ENCODE results near the gene SIGMAR1.
A peak's percentile ranks its signal among the peaks of the same experiment; 100 is the strongest.

SIGMAR1 gene

DNA sequence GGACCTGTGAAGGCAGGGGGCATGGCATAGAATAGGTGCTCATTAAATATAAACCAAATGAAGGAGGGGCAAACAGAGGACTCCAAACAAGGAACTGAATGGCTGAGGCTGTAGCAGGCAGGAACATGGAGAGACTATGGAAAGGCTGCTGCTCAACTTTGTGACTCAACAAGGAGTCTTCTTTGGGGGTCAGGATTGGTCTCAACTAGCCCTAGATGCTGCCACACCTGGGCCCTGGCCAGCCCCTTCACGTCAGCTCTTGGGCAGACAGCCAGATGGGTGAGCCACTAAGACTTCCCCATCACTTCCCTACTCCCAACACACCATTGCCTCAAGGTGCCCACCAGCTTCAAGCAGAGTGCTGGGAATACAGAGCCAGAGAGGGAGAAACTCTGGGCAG, 36.7 kb downstream of the SIGMAR1 start:
- DNase-seq, result no peak

- DNase-seq, result no peak
Observed at GRCh38 chr9:34599546-34599945, 38.0 kb downstream of the SIGMAR1 start.

DNA sequence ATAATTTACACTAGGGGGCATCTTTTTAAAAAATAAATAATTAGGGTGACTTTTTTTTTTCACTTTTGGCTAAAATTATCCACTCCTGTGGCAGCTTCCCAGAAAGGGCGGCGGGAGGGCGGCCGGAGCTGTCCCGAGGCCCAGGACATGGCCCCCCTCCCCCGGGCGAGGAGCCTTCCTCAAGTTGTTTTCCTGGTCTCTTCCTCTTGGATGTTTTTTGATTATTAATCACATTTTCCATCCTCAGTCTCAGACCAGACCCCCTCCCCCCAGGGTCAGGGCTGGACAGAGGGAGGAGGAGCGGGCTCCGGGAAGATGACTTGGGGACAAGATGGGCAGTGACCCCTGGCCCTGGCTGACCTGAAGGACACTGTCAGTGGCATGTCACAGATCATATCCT, 43.4 kb downstream of the SIGMAR1 start:
- DNase-seq, result no peak

- DNase-seq, result peak; percentile 43
Observed at GRCh38 chr9:34592895-34593601, 44.5 kb downstream of the SIGMAR1 start.

DNA sequence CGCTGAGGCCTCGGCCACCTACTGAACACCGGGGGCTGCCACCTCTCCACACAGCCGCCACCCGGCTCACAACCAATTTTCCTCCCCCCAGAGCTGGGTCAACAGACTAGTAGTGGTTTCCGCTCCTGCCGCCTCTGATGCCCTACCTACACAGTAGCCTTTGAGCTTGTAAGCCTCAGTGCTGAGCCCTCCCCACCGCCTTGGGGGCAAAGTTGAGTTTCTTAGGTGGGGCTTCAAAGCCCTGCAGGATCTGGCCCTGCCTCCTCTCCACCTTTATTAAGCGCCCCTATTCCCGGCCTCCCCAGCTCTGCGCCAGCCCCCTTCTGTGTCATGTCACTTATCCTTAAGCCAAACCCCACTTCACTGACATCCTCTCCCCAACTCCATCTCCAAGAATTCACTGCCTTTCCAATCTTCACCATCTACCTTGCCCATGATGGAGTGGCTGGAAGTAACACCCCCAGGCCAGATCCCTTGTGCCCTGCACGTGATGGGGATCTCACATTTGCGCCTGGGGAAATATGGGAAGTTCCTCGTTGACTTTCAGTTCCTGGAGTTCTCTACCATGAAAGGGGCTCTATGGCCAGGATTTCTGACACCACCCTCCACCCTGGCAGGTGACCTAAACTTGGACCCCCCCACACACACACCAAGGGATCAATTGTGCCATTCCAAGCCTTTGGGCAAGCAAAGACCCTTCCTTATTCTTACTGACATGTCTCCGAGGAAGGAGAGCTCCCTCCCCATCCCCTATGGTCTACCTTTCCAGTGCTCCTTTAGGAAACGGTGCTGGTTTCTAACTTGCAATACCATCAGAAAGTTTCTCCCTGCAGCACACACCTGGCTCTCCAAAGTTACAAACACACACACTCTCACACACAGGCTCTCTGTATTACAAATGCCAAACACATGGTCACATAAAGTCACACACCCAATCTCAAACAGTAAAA, 45.4 kb downstream of the SIGMAR1 start:
- DNase-seq, result no peak

- DNase-seq, result peak; percentile 82
Observed at GRCh38 chr9:34591248-34591916, 46.2 kb downstream of the SIGMAR1 start.

DNA sequence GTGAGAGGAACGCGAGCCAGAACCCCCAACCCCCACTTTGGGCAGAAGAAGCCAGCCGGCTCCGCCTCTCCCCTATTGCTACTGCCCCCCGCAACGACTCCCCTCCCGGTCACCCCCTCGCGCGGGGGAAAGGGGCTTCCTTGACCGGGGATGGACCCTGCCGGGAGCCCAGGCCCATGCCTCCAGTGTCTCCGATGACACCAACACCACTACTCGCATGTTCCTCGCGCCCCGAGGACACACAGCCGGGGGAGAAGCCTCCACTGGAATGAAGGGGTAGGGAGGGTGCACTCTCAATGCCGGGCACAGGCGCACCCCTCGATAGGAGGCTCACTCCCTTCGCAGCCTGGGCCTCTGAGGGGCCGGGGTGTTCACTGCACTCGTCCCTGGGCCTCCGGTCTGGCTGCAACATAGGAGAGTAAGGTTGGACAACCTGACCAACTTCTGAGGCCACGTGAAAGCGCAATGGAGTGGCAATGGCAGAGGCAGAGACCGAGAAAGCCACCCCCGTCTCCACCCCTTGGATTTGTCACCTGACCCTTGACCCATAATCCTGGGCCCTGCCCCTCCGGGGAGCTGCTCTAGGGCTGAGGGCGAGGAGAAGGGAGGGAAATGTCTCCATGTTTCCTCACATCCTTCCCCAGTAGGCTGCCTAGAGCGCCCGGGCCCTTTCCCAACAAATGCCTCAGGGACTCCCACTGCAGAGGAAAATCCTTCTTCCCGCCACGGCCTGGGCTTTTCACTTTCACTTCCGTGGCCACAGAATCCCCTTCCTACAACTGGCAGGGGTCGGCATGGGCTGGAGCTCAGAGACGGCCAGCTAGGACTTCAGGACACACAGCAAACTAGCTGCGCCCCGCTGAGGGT, 47.0 kb downstream of the SIGMAR1 start:
- DNase-seq, result peak; percentile 29

DNA sequence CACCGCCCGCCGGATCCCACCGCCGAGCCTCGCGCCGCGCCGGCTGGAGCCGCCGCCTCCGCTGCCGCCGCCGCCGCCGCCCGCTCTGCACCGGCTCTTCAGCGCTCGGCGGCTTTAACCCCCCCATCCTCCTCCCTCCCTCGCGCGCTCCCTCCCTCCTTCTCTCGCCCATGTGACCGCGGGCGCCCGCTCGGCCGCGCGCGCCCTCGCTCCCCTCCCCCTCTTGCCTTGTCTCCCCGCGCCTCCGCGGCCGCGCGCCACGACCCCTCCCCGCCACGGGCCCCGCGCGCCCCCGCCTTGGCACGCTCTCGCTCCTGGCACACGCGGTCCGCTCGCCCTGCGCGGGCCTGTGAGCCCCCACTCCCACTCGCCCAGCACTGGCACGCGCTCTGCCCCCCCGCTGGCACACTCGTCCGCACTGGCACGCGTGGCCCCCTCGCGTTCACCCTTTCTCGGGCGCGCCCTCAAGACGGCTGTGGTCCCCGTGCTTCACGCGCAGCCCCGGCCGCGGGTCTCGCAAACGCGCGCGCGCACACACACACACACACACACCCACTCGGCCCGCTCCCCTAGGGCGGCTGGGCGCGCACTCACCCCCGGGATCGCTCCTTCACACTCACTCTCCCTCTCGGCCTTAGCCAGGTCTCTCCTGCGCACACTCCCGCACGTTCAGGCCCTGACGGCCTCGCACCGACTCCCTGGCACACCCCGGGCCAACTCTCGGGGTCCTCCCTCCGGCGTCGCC, 47.8 kb downstream of the SIGMAR1 start, which contains the start of gene CNTFR:
Gene CNTFR, minus strand, starts transcription at position 89 of the 745 bp plus-strand sequence. CDS start 20,743 bp downstream, outside the sequence.
- peak; percentile 34 for DNase-seq

DNA sequence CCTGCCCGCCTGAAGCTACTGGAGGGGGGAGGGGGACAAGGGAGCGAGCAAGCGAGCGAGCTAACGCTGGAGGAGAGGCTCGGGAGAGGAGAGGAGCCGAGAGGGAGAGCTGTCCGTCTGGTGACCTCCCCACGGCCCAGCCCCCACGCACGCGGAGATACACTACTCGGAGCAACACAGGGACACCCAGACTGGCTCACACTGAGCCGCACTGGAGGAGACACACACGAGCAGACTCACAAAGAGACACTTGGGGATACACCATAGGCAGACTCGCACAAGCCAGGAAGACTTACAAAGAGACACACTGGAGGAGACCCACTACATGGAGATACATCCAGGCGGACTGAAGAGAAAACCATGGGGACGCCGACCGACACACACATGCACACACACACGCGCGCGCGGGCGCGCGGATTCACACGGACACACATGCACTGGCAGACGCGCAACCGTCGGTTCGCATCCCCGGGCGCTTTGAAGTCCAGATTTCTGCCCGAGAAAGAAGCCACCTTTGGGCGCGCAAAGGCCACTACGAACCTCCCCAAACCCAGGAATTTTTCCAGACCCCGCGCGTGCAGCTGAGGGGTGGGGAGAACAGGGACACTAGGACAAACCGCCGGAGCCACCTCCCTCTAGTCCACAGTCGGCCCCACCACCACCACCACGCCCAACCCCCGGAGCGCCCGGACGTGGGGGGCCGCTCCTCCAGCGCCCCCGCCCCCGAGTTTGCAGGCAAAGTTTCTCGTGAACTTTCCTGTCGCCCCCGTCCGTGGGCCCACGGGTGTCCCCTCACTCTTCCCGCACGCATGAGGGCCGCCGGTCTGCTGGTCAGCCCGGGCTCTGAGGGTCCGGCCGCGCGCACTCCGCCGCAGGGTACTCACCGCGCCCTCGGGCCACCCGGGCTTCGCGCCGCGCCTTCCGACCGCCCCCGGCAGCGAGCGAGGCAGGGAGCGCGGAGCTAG, 48.6 kb downstream of the SIGMAR1 start:
- DNase-seq, result no peak

- DNase-seq, result no peak
Observed at GRCh38 chr9:34587271-34587670, 50.3 kb downstream of the SIGMAR1 start.

- DNase-seq, result no peak
Observed at GRCh38 chr9:34585946-34586669, 51.5 kb downstream of the SIGMAR1 start.

GRCh38 chr9:34584970-34585369, 52.6 kb downstream of the SIGMAR1 start:
- no peak for DNase-seq

Measured in hematopoietic multipotent progenitor cell treated with erythropoietin and hydrocortisone succinate and interleukin-3 and kit ligand, for 6 days (in vitro differentiated cells).